HG02588 (cell line): ENCODE data around the gene ANKHD1.

Experiments used
- ATAC-seq: cut with Tn5 transposase; IDR thresholded peaks from one replicate; pipeline ENCODE4 v1.9.1; 2021; ENCODE audit warnings: mild to moderate bottlenecking, moderate library complexity; ENCODE audit not compliant: unreplicated experiment

The ANKHD1 gene

GRCh38 chr5:140372971-140373487 lies 28.6 kb upstream of the ANKHD1 start:
- no peak for ATAC-seq

- no peak for ATAC-seq
Observed at GRCh38 chr5:140381351-140381750, 20.3 kb upstream of the ANKHD1 start.

GRCh38 chr5:140381972-140382371 lies 19.7 kb upstream of the ANKHD1 start:
- no peak for ATAC-seq

GRCh38 chr5:140382866-140383265 lies 18.8 kb upstream of the ANKHD1 start:
- no peak for ATAC-seq

GRCh38 chr5:140383300-140383699 lies 18.3 kb upstream of the ANKHD1 start:
- no peak for ATAC-seq

- no peak for ATAC-seq
Observed at GRCh38 chr5:140388052-140388451, 13.6 kb upstream of the ANKHD1 start.

- no peak for ATAC-seq
Observed at GRCh38 chr5:140391312-140391711, 10.3 kb upstream of the ANKHD1 start.

- ATAC-seq, result no peak
Observed at GRCh38 chr5:140391732-140392131, 9.9 kb upstream of the ANKHD1 start.

GRCh38 chr5:140393738-140394137 lies 7.9 kb upstream of the ANKHD1 start:
- ATAC-seq, result no peak

- ATAC-seq, result no peak
Observed at GRCh38 chr5:140398379-140398811, 3.2 kb upstream of the ANKHD1 start.

- ATAC-seq, result peak; percentile 1
Observed at GRCh38 chr5:140399979-140400729, 1.5 kb upstream of the ANKHD1 start.

GRCh38 chr5:140400730-140401361 lies 787 bp upstream of the ANKHD1 start:
- ATAC-seq, result peak; percentile 62

GRCh38 chr5:140402258-140403074 lies 833 bp downstream of the ANKHD1 start:
- no peak for ATAC-seq

GRCh38 chr5:140403613-140404012 lies 2.0 kb downstream of the ANKHD1 start:
- no peak for ATAC-seq

- no peak for ATAC-seq
Observed at GRCh38 chr5:140408750-140409241, 7.2 kb downstream of the ANKHD1 start.

GRCh38 chr5:140413230-140413629 lies 11.6 kb downstream of the ANKHD1 start:
- ATAC-seq, result no peak

- ATAC-seq, result no peak
Observed at GRCh38 chr5:140417235-140417634, 15.6 kb downstream of the ANKHD1 start.

GRCh38 chr5:140418862-140419520 lies 17.4 kb downstream of the ANKHD1 start:
- no peak for ATAC-seq

GRCh38 chr5:140420226-140420570 lies 18.6 kb downstream of the ANKHD1 start:
- ATAC-seq, result no peak

GRCh38 chr5:140420665-140421361 lies 19.2 kb downstream of the ANKHD1 start:
- no peak for ATAC-seq
